ENCODE measurements around the gene TMEM37. TPM values are rescaled to one million over a fixed set of nuclear protein-coding genes. Genes with fewer than 3 reads are reported as not detected.
A peak's percentile ranks its signal among the peaks of the same experiment; 100 is the strongest.

TMEM37 gene
- total and polyA plus RNA-seq, 2 of the 13 experiments (the other 11 are each of a cell fraction or from before 2014, with no cell fraction given), result 37.7 to 115 TPM

- no peak for TF ChIP-seq LRRFIP1 (CRISPR knock-in tag; conservative IDR thresholded peaks at IDR 0.05)
- TF ChIP-seq MEF2D (CRISPR knock-in tag; IDR thresholded peaks at IDR 0.05), result no peak
- no peak for TF ChIP-seq WIZ (CRISPR knock-in tag; IDR thresholded peaks at IDR 0.05)
- peak; percentile 9; the same call in 1 of the 2 replicates for TF ChIP-seq ZC3H13 (CRISPR knock-in tag; IDR thresholded peaks at IDR 0.05)
- TF ChIP-seq ZNF629 (CRISPR knock-in tag; conservative IDR thresholded peaks at IDR 0.05), result peak; percentile 95
- 0 out of 2 replicates have a peak, but pooled peaks have one; percentile 63 for TF ChIP-seq CSRNP1 (CRISPR knock-in tag; IDR thresholded peaks at IDR 0.05)
- 0 out of 2 replicates have a peak, but pooled peaks have one; percentile 8 for TF ChIP-seq NCOA1 (CRISPR knock-in tag; IDR thresholded peaks at IDR 0.05)
- no peak for TF ChIP-seq EED (CRISPR knock-in tag; IDR thresholded peaks at IDR 0.05)
- TF ChIP-seq ZNF564 (CRISPR knock-in tag; IDR thresholded peaks at IDR 0.05), result no peak
- no peak for TF ChIP-seq ZNF891 (CRISPR knock-in tag; IDR thresholded peaks at IDR 0.05)
- no peak for TF ChIP-seq YEATS2 (CRISPR knock-in tag; IDR thresholded peaks at IDR 0.05; ENCODE audit: borderline replicate concordance)
- TF ChIP-seq TAF15 (IDR thresholded peaks at IDR 0.05; ENCODE audit: low read depth, low read length, poor library complexity, severe bottlenecking), result no peak
- no peak for TF ChIP-seq KDM1A (CRISPR knock-in tag; IDR thresholded peaks at IDR 0.05)
- no peak for TF ChIP-seq ZNF12 (CRISPR knock-in tag; IDR thresholded peaks at IDR 0.05)
- TF ChIP-seq SNAPC5 (CRISPR knock-in tag; IDR thresholded peaks at IDR 0.05; ENCODE audit: borderline replicate concordance), result no peak
- TF ChIP-seq ZNF326 (CRISPR knock-in tag; IDR thresholded peaks at IDR 0.05; ENCODE audit: borderline replicate concordance), result 0 out of 2 replicates have a peak, but pooled peaks have one; percentile 58
- TF ChIP-seq ZNF672 (CRISPR knock-in tag; IDR thresholded peaks at IDR 0.05), result no peak
- TF ChIP-seq HNF1A (IDR thresholded peaks at IDR 0.05; ENCODE audit: low read depth), result no peak
- 0 out of 2 replicates have a peak, but pooled peaks have one; percentile 13 for TF ChIP-seq HNF1A (CRISPR knock-in tag; IDR thresholded peaks at IDR 0.05; ENCODE audit: borderline replicate concordance)
- no peak for TF ChIP-seq RNF219 (CRISPR knock-in tag; IDR thresholded peaks at IDR 0.05)
- no peak for TF ChIP-seq MIER3 (CRISPR knock-in tag; IDR thresholded peaks at IDR 0.05; ENCODE audit: borderline replicate concordance)
Measured at GRCh38 chr2:119440873-119441272, 9.2 kb downstream of the TMEM37 start (continued).

All from HepG2 (cell line).